Measurements from ENCODE around the gene HOMEZ.

GRCh38 chr14:23297096-23297495 is 11.2 kb upstream of the HOMEZ start:
- TF ChIP-seq CTCF (IDR thresholded peaks at IDR 0.05): no peak
- no peak for TF ChIP-seq POLR2A (IDR thresholded peaks at IDR 0.05)
